T-helper 22 cell (primary cell): ENCODE data around the gene STYXL1.

ENCODE experiments used
- DNase-seq: peaks from one replicate; pipeline ENCODE4 v3.0.0-alpha.2; 2020; ENCODE audit warnings: low read depth

Gene STYXL1

DNA sequence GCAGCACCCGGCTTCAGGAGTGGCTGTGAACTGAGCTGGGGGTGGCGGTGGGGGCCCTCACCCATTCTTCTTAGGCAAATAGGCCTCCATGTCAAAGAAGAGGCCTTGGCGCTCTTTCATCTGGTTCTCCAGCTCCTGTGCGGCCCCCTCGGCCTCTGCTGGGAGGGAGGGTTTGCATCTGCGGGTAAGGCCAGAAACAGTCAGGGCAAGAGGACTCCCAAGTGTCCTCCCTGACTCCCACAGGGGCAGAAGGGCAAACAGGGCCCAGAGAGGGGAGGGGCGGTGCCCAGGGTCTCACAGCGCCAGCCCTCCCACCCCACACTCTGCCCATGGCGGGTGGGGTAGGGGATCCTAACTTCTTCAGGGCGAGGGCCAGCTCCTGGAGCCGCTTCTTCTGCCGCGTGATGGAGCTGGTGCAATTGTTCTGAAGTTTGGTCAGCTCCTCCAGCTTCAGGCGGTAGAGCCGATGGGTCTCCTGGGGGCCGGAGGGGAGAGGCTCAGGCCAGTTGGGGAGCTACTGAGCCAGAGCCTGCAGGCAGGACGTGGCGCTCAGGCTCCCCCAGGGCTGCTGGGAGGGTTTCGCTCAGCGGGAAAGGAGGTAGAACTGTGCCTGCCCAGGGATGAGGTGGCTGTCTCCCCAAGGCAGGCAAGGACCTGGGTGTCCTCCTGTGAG, 55.6 kb downstream of the STYXL1 start:
- DNase-seq = no peak

GRCh38 chr7:75991531-75992082, 56.2 kb downstream of the STYXL1 start:
- DNase-seq = no peak

DNA sequence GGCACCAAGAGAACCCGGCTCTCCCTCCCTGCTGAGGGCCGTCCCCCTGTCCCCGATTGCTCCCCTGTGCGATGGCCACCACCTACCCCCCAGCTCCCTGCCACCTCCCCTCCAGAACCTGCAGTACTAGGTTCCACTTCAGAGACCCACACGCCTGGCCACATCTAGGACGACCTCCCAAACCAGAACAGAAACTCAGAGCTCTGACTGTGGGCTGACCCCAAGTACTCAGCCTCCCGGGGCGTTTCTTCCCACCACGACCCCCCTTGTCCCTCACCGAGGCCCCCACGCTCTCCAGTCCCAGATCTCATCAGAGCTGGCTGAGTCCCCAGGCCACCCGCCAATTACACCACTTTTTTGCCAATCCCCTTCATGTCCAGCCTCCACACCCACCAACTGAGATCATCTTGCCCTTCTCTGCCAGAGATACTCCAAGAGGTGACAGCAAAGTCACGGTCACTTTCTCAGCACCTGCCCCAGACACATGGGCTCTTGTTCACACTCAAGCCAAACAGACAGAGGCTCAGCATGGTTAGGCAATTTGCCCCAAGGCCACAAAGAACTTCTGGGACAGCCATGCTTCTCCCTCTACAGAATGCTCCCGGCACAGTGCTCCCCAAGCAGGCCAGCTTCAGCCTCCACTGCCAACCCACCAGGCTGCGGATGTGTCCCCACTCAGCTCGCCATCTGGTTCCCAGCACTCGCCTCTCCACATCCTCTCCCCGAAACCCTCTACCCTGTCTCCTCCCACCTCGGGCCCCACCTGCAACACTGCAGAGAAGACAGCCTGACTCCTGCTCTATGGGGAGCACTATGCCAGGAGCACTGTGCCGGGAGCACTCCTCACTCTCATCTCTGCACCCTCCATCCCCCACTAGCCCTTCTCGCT, 58.1 kb downstream of the STYXL1 start:
- DNase-seq = no peak

- no peak for DNase-seq
Measured at GRCh38 chr7:75988568-75989499, 59.0 kb downstream of the STYXL1 start.

DNA sequence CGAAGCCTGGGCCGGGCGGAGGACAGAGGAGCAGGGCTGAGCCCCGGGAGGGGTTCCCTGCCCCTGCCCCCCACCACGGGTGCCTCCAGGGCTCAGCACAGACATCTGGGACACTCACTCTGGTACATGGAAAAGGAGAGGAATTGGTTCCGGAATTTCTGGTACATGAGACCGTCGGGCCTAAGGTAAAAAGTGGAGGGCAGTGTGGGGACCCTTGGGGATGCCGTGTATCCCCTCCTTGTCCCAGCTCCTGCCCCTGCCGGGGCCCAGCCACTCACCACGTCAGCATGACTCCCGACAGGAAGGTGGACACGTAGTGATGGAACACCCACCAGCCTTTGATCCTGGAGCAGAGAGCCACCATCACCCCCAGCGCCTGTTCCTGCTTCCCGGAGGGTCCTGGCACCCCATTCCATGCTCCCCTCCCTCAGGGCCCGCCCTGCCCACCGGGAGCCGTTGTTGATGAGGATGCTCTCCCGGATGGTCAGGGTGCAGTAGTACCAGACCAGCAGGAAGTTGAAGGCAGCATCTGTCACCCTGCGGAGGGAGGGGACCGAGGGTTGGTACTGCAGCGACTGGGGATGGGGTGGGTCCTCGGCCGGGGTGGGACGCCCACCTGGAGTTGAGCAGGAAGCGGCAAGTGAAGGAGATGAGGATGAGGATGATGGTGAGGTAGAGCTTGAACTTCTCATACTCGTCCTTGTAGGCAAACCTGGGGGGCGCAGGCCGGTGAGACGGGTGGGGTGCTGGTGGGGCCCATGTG, 59.8 kb downstream of the STYXL1 start:
- DNase-seq = no peak

- no peak for DNase-seq
Measured at GRCh38 chr7:75987026-75987804, 60.6 kb downstream of the STYXL1 start.

DNA sequence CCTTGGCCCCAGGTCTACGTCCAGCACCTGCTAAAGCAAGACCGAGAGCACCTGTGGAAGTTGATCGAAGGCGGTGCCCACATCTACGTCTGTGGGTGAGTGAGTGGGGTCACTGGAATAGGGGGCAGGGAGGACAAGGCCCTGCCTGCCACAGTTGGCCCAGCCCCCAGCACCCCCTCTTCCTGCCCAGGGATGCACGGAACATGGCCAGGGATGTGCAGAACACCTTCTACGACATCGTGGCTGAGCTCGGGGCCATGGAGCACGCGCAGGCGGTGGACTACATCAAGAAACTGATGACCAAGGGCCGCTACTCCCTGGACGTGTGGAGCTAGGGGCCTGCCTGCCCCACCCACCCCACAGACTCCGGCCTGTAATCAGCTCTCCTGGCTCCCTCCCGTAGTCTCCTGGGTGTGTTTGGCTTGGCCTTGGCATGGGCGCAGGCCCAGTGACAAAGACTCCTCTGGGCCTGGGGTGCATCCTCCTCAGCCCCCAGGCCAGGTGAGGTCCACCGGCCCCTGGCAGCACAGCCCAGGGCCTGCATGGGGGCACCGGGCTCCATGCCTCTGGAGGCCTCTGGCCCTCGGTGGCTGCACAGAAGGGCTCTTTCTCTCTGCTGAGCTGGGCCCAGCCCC, 61.5 kb downstream of the STYXL1 start:
- no peak for DNase-seq

DNA sequence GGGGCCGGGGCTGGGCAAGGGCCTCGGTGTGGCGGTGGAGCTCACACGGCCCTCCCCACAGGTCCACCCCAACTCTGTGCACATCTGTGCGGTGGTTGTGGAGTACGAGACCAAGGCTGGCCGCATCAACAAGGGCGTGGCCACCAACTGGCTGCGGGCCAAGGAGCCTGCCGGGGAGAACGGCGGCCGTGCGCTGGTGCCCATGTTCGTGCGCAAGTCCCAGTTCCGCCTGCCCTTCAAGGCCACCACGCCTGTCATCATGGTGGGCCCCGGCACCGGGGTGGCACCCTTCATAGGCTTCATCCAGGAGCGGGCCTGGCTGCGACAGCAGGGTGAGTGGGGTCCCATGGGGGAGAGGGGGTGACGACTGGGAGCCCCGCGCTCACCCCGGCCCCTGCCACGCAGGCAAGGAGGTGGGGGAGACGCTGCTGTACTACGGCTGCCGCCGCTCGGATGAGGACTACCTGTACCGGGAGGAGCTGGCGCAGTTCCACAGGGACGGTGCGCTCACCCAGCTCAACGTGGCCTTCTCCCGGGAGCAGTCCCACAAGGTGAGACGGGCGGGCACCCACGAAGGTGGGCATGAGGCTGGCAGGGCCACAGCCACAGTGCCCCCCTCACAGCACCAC, 62.2 kb downstream of the STYXL1 start:
- no peak for DNase-seq

DNA sequence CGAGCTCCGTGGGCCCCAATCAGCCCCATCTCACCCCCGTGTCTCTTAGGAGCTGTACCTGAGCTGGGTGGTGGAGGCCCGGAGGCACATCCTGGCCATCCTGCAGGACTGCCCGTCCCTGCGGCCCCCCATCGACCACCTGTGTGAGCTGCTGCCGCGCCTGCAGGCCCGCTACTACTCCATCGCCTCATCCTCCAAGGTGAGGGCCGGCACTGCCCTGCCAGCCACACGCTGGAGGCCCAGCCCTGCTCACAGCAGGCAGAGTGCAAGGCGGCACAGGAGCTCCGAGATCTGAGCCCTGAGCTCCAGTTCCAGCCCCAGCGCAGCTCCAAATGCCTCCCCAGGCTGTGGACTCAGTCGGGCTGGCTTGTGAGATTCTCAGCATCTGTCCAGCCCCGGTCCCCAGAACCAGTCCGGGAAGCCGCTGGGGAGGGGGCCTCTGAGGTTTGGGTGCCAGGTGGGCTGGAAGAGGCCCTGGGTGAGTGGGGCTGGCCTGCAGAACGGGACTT, 62.7 kb downstream of the STYXL1 start:
- DNase-seq = no peak

GRCh38 chr7:75984130-75985008, 63.4 kb downstream of the STYXL1 start:
- no peak for DNase-seq

GRCh38 chr7:75983471-75984129, 64.2 kb downstream of the STYXL1 start:
- no peak for DNase-seq

GRCh38 chr7:75982306-75983064, 65.3 kb downstream of the STYXL1 start:
- DNase-seq = no peak

DNA sequence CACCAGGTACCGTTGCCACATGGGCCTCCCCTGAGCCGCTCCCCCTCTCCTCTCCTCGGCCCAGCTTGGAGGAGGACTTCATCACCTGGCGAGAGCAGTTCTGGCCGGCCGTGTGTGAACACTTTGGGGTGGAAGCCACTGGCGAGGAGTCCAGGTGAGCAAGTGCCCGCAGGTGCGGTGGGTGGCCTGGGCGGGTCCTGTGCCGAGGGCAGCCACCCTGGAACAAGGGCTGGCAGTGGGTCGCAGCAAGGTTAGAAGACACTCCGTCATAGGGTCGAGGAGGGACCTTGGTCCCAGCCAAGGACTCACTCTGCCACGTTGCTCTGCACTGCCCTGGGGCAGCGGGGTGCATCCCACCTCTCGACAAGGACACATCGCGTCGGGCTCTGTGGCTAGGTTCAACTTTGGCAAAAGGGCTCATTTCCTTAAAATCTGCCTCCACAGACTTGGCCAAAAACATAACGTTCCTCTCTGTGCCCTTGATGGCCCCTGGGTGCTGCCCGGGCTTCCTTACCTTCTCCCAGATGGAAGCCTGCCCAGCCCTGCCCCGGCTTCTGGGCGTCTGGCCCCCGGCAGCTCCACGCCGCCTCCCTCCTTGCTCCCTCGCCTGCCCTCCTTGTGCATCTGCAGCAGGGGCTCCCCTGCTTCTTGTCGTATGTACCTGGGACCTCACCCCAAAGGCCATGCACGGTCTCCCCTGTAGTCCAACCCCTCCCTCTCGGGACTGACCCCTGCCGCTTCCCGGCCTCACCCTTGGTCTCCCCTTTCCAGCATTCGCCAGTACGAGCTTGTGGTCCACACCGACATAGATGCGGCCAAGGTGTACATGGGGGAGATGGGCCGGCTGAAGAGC, 66.1 kb downstream of the STYXL1 start:
- no peak for DNase-seq

GRCh38 chr7:75981203-75981452, 66.7 kb downstream of the STYXL1 start:
- DNase-seq = no peak

GRCh38 chr7:75980430-75981202, 67.2 kb downstream of the STYXL1 start:
- DNase-seq = no peak
